Neutrophil (primary cell): ENCODE results near the gene ARHGEF37.

Source experiments
- H3K27ac ChIP-seq: fragments of 200-600 bp; sonication (generic); 2 replicates; pipeline ENCODE4 v1.5.1; 2016; ENCODE audit warnings: mild to moderate bottlenecking, moderate library complexity
- H3K27me3 ChIP-seq: fragments of 200-600 bp; sonication (generic); 2 replicates; pipeline ENCODE4 v1.6.0; 2016; ENCODE audit warnings: mild to moderate bottlenecking
- H3K36me3 ChIP-seq: fragments of 200-600 bp; sonication (generic); 2 replicates; pipeline ENCODE4 v1.5.1; 2017
- H3K4me1 ChIP-seq, 2 experiments: fragments of 200-600 bp in 1 of 2; sonication (generic) in 1 of 2; 1 replicate in 1 of 2; 2 replicates in 1 of 2; pipeline versions ENCODE4 v1.5.1 to v1.6.1; 2013 to 2016; ENCODE audit warnings: low read depth in 1 of 2, low read length in 1 of 2, mild to moderate bottlenecking in 1 of 2, moderate library complexity in 1 of 2; ENCODE audit not compliant: control insufficient read depth in 1 of 2, insufficient read depth in 1 of 2
- H3K4me3 ChIP-seq, 2 experiments: fragments of 200-600 bp in 1 of 2; sonication (generic) in 1 of 2; 1 replicate in 1 of 2; 2 replicates in 1 of 2; pipeline ENCODE4 v1.5.1; 2013 to 2016; ENCODE audit warnings: low read depth in 1 of 2, low read length in 1 of 2, mild to moderate bottlenecking in 1 of 2, moderate library complexity in 1 of 2
- H3K9me3 ChIP-seq: fragments of 200-600 bp; sonication (generic); 2 replicates; pipeline ENCODE4 v1.5.1; 2016
- TF ChIP-seq, protein P1 (sequence below): fragments of 200-600 bp; sonication (generic); IDR thresholded peaks from 2 replicates; pipeline ENCODE4 v1.5.1; 2016; ENCODE audit warnings: antibody characterized with exemption

ARHGEF37 gene

GRCh38 chr5:149657324-149657723 is 76.0 kb downstream of the ARHGEF37 start:
- Histone ChIP-seq H3K4me3 (no peak overlapping the region), H3K4me1 (no peaks in the 10 kb centered on the region), H3K36me3 (no peaks in the 10 kb centered on the region), H3K27ac (no peak overlapping the region), H3K27me3 (no peaks in the 10 kb centered on the region), H3K9me3 (no peaks in the 10 kb centered on the region)
- TF ChIP-seq, protein P1, sequence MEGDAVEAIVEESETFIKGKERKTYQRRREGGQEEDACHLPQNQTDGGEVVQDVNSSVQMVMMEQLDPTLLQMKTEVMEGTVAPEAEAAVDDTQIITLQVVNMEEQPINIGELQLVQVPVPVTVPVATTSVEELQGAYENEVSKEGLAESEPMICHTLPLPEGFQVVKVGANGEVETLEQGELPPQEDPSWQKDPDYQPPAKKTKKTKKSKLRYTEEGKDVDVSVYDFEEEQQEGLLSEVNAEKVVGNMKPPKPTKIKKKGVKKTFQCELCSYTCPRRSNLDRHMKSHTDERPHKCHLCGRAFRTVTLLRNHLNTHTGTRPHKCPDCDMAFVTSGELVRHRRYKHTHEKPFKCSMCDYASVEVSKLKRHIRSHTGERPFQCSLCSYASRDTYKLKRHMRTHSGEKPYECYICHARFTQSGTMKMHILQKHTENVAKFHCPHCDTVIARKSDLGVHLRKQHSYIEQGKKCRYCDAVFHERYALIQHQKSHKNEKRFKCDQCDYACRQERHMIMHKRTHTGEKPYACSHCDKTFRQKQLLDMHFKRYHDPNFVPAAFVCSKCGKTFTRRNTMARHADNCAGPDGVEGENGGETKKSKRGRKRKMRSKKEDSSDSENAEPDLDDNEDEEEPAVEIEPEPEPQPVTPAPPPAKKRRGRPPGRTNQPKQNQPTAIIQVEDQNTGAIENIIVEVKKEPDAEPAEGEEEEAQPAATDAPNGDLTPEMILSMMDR: no peak

GRCh38 chr5:149658299-149658698 is 77.0 kb downstream of the ARHGEF37 start:
- no peak overlapping the region for H3K27ac ChIP-seq
- no peaks in the 10 kb centered on the region for H3K4me1 ChIP-seq
- no peaks in the 10 kb centered on the region for H3K27me3 ChIP-seq
- TF ChIP-seq, protein P1: no peak
- H3K36me3 ChIP-seq: no peaks in the 10 kb centered on the region
- no peaks in the 10 kb centered on the region for H3K9me3 ChIP-seq
- no peak overlapping the region for H3K4me3 ChIP-seq

- TF ChIP-seq, protein P1: no peak
- H3K9me3 ChIP-seq: no peaks in the 10 kb centered on the region
- no peaks in the 10 kb centered on the region for H3K27me3 ChIP-seq
- H3K4me1 ChIP-seq: no peaks in the 10 kb centered on the region
- H3K27ac ChIP-seq: no peak overlapping the region
- H3K36me3 ChIP-seq: no peaks in the 10 kb centered on the region
- H3K4me3 ChIP-seq: no peak overlapping the region
Measured at GRCh38 chr5:149664083-149664482, 82.8 kb downstream of the ARHGEF37 start.

GRCh38 chr5:149664666-149665415 is 83.5 kb downstream of the ARHGEF37 start:
- TF ChIP-seq, protein P1: no peak
- Histone ChIP-seq H3K36me3 (no peaks in the 10 kb centered on the region), H3K27me3 (no peaks in the 10 kb centered on the region), H3K4me3 (no peak overlapping the region), H3K27ac (no peak overlapping the region), H3K9me3 (no peaks in the 10 kb centered on the region), H3K4me1 (no peaks in the 10 kb centered on the region)

DNA sequence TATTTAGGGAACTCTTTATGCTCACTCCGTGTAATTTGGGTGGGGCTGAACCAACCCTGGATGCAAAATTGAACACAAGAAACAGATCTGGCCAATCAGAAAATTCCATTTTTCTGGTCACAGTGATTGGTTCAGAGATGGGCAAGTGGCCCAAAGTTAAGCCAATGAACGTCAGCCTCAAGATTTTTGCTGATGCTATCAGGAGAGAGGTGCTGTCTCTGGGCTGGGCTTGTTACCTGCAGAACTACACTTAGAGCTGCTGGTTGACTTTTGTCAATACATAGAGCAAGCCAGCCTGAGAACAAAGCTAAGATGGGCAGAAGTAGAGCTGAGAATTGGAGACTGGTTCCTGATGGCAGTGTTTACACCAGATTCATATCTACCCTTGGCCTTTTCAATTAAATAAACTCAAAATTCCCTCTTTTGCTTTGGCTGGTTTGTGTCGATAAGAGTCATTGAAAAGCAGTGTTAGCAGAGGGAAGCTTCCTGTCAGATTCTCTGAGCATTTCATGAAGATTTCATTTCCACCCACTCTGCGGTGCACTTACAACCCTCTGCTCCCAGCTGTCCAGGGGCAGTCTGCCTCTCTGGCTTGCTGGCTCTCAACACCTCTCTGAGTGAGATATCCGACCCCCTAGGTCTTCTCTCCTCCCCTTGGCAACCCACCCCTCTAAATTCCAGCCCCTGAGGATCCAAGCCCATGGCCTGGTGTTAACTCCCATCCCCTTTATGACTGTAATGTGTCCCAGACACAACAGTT is 84.3 kb downstream of the ARHGEF37 start:
- Histone ChIP-seq H3K36me3 (no peaks in the 10 kb centered on the region), H3K4me1 (no peaks in the 10 kb centered on the region), H3K9me3 (no peaks in the 10 kb centered on the region), H3K4me3 (no peak overlapping the region), H3K27me3 (no peaks in the 10 kb centered on the region), H3K27ac (no peak overlapping the region)
- TF ChIP-seq, protein P1: no peak
